ENCODE results near the gene PTK6.

PTK6 gene

DNA sequence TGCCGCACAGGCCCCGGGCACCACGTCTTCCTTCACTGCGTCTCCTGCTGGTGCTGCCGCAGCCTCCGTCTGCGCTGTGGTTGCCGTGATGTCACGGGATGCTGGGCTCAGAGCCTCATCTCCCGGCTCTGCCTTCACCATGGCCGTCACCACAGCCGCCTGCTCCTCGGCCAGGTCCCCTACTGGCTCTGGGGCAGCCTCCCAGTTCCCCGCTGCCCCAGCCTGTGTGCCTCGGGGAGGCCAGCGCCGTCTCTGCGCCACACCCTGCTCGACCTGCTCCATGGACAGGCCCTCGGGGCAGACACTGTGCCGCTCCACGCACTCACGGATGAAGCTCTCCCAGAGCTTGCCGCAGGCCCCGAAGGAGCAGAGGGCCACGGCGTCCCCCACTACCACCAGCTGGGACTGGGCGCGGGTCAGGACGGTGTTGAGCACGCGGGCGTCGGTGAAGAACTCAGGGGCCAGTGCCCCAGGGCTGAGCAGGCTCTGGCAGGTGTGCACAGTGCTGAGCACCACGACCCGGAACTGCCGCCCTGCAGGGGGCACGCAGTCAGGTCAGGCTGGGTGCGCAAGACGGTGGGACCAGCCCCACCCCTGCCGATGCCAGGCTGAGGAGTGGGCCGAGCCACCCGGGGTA is 28.6 kb upstream of the PTK6 start:
- Histone ChIP-seq H3K4me1 (ENCODE audit: control insufficient read depth, low read length) (peaks cover 24% of the 10 kb centered on the region), H3K9me2 (replicated peaks; ENCODE audit: control insufficient read depth, low read length) (no peaks in the 10 kb centered on the region), H3K79me2 (ENCODE audit: control insufficient read depth, low read length) (no peaks in the 10 kb centered on the region), H4K20me1 (ENCODE audit: control insufficient read depth, insufficient read depth, low read depth, low read length) (peaks cover 3% of the 10 kb centered on the region; the same call in 1 of the 2 replicates), H3K27ac (ENCODE audit: low read depth, low read length) (no peak overlapping the region), H3K4me3 (ENCODE audit: low read length) (no peak overlapping the region), H3K36me3 (ENCODE audit: control insufficient read depth, low read length) (no peaks in the 10 kb centered on the region), H3K27me3 (ENCODE audit: control insufficient read depth, low read length) (peaks cover 24% of the 10 kb centered on the region), H3F3A (ENCODE audit: control insufficient read depth, insufficient read depth) (no peaks in the 10 kb centered on the region), H3K9me3 (ENCODE audit: control insufficient read depth, insufficient read depth, low read length) (no peaks in the 10 kb centered on the region), H3K4me2 (ENCODE audit: low read length) (no peak overlapping the region)
- TF ChIP-seq, protein P1, sequence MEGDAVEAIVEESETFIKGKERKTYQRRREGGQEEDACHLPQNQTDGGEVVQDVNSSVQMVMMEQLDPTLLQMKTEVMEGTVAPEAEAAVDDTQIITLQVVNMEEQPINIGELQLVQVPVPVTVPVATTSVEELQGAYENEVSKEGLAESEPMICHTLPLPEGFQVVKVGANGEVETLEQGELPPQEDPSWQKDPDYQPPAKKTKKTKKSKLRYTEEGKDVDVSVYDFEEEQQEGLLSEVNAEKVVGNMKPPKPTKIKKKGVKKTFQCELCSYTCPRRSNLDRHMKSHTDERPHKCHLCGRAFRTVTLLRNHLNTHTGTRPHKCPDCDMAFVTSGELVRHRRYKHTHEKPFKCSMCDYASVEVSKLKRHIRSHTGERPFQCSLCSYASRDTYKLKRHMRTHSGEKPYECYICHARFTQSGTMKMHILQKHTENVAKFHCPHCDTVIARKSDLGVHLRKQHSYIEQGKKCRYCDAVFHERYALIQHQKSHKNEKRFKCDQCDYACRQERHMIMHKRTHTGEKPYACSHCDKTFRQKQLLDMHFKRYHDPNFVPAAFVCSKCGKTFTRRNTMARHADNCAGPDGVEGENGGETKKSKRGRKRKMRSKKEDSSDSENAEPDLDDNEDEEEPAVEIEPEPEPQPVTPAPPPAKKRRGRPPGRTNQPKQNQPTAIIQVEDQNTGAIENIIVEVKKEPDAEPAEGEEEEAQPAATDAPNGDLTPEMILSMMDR (IDR thresholded peaks at IDR 0.05; ENCODE audit: low read depth, low read length, poor library complexity, severe bottlenecking) = no peak
- TF ChIP-seq EZH2phosphoT487 (IDR thresholded peaks at IDR 0.05; ENCODE audit: borderline replicate concordance, low read length) = no peak

DNA sequence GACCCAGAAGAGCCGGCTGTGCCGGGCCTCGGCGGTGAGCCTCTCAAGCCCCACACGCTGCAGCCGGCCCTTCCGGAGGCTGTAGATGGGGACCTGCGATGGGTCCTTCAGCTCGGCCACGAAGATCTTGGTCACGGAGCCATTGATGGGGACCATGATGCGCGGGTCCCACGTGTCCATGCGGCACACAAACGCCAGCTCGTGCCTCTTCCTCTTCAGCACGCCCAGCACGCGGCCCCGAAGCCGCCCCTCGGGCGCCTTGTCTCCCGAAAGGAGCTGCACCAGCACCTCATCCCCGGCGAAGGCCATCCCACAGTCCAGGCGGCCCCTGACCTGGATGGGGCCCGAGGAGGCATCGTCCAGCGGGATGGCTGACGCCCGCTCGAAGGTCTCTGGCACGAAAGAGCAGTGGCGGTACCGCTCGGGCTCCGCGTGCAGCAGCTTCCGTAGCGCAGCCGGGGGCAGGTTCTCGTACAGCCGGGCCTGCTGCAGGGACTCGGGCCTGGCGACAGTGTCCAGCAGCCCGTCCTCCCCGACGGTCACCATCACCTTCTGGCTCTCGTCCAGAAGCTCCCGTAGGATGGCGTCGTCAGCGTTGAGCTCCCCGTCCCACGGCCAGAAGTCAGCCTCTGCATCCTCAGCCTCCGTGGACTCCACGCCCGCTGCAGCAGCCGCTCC is 28.0 kb upstream of the PTK6 start:
- peaks cover 24% of the 10 kb centered on the region for H3K4me1 ChIP-seq (ENCODE audit: control insufficient read depth, low read length)
- no peaks in the 10 kb centered on the region for H3K9me3 ChIP-seq (ENCODE audit: control insufficient read depth, insufficient read depth, low read length)
- no peaks in the 10 kb centered on the region for H3K9me2 ChIP-seq (replicated peaks; ENCODE audit: control insufficient read depth, low read length)
- no peak overlapping the region for H3K4me3 ChIP-seq (ENCODE audit: low read length)
- H3K27me3 ChIP-seq (ENCODE audit: control insufficient read depth, low read length) = peaks cover 24% of the 10 kb centered on the region
- H3K36me3 ChIP-seq (ENCODE audit: control insufficient read depth, low read length) = no peaks in the 10 kb centered on the region
- TF ChIP-seq EZH2phosphoT487 (IDR thresholded peaks at IDR 0.05; ENCODE audit: borderline replicate concordance, low read length) = no peak
- TF ChIP-seq, protein P1 (IDR thresholded peaks at IDR 0.05; ENCODE audit: low read depth, low read length, poor library complexity, severe bottlenecking) = no peak
- H3K4me2 ChIP-seq (ENCODE audit: low read length) = no peak overlapping the region
- no peak overlapping the region for H3K27ac ChIP-seq (ENCODE audit: low read depth, low read length)
- H3F3A ChIP-seq (ENCODE audit: control insufficient read depth, insufficient read depth) = no peaks in the 10 kb centered on the region
- peaks cover 3% of the 10 kb centered on the region; the same call in 1 of the 2 replicates for H4K20me1 ChIP-seq (ENCODE audit: control insufficient read depth, insufficient read depth, low read depth, low read length)
- no peaks in the 10 kb centered on the region for H3K79me2 ChIP-seq (ENCODE audit: control insufficient read depth, low read length)

DNA sequence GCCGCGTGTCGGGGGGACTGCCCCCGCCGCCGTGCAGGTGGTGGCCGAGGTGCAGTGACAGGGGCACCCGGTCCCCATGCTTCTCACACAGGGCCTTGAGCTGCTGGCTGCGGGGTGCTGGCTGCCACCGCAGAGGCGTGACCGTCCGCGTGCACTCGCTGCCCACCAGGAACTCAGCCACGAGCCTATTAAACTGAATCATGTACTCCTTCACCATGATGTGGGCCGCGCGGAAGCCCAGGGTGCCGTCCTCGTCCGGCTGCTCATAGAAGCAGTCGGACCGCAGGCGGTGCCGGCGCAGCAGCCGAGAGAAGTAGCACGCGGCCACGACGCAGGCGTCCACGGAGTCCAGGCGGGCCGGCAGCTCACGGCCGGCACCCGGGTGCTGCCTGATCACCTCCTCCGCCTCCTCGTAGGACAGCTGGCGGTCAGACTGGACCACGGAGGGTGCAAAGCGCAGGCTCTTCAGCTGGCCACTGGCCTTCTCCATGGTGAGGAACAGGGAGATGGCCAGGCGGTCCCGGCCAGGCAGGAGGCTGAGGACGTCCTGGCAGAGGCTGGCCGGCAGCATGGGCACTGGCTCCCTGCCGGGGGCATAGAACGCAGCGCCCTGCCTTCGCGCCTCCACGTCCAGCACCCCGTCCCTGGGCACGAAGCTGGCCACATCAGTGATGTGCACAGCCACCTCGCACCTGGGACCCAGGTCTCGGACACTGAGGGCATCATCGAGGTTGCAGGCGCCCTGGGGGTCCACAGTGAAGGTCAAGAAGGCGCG is 27.0 kb upstream of the PTK6 start:
- H3K36me3 ChIP-seq (ENCODE audit: control insufficient read depth, low read length) = no peaks in the 10 kb centered on the region

More for the DNA sequence above, 27.0 kb upstream of the PTK6 start:
- no peak overlapping the region for H3K27ac ChIP-seq (ENCODE audit: low read depth, low read length)
- peaks cover 22% of the 10 kb centered on the region for H3K27me3 ChIP-seq (ENCODE audit: control insufficient read depth, low read length)
- H3K4me1 ChIP-seq (ENCODE audit: control insufficient read depth, low read length) = peaks cover 24% of the 10 kb centered on the region
- no peaks in the 10 kb centered on the region for H3K9me3 ChIP-seq (ENCODE audit: control insufficient read depth, insufficient read depth, low read length)
- H3K4me3 ChIP-seq (ENCODE audit: low read length) = no peak overlapping the region
- no peaks in the 10 kb centered on the region for H3F3A ChIP-seq (ENCODE audit: control insufficient read depth, insufficient read depth)
- H3K79me2 ChIP-seq (ENCODE audit: control insufficient read depth, low read length) = no peaks in the 10 kb centered on the region
- TF ChIP-seq, protein P1 (IDR thresholded peaks at IDR 0.05; ENCODE audit: low read depth, low read length, poor library complexity, severe bottlenecking) = no peak
- TF ChIP-seq EZH2phosphoT487 (IDR thresholded peaks at IDR 0.05; ENCODE audit: borderline replicate concordance, low read length) = no peak
- no peaks in the 10 kb centered on the region for H3K9me2 ChIP-seq (replicated peaks; ENCODE audit: control insufficient read depth, low read length)
- H4K20me1 ChIP-seq (ENCODE audit: control insufficient read depth, insufficient read depth, low read depth, low read length) = peaks cover 3% of the 10 kb centered on the region; the same call in 1 of the 2 replicates
- H3K4me2 ChIP-seq (ENCODE audit: low read length) = no peak overlapping the region
